Medulla oblongata (tissue), 1 donor: ENCODE results near the gene SEMA4D.

Experiments
- DNase-seq: peaks from one replicate; pipeline ENCODE4 v3.0.0-alpha.2; 2015; ENCODE audit errors: extremely low spot score

Gene SEMA4D

DNA sequence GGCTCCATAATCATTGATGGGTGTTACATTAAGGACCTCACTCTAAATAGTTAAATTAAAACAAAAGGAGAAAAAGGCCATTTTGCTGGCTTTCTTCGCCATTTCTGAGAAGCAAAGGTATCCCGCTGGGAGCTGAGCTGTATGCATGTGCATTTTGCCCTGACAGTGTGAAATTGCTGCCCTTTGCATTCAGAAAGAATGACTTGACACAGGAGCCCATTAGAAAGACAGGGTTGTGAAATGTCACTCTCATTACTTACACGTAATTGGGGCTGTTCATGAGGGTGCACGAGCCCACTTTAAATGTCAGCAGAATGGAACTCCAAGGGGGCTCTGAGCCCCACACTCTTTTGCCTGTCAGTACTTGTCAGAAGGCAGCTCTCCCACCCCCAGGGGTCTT is 85.0 kb downstream of the SEMA4D start:
- DNase-seq, result no peak

DNA sequence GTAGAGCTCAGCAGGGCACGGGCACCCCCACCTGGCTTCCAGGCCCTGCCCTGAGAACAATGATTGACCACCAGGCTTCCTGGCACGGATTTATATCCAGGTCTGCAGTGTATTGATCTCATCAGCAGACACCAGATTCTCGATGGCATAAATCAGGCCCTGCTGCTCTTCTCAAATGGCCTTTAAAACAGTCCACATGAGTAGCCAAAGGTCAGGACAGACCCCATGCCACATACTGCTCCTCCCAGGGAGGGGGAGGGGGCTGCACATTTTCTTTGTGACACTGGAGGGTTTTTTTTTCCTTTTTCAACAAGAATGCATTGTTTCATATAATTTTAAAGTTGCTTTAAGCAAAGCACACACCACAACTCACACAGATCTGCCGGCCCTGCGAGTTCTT is 85.4 kb downstream of the SEMA4D start:
- DNase-seq, result no peak

DNA sequence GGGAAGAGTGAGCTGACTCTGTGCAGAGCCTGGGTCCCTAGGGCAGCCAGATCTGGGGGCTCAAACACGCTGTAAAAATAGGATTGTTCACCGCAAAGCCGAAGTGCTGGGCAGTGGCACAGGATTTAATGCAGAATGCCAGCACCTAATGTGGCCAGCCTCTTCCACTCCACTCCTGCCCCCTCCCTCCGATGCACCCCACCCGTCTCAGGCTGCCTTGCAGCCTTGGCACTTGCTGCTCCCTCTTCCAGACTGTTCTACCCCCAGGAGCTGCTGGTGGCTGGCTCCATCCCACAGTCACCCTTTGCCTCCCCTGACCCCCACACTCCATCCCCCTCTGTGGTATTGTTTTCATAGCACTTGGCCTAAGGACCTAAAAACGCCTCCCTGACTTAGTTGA is 86.2 kb downstream of the SEMA4D start:
- DNase-seq, result peak; percentile 31

DNA sequence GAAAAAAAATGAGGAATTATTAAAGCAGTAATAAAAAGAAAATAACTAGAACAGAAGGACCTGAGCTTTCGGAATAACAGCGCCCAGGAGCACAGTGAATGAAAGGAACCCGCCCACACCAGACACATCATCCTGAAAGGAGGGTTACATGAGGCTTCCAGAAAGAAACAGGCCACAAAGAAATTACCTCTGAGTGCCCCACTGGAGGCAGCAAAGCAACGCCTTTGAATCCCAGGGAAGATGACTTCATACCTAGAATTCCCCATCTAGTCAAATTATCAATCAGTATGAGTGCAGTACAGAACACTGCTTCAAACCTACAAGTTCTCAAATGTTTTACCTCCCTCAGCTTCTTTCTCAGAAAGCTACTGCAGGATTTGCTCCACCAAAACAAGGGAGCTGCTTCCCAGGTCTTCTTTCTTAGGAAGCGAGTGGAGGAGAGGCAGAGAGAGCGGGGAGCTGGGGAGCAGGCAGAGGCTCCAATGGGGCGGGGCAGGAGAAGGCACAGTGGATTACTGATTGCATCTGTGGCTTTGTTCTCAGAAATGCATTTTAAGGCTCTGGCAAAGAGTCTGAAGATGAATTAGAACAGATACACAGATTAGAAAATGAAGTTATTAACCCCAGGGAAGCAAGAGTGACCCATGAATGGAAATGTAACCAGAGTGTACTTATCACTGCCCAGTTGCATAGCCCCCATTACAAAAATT is 87.1 kb downstream of the SEMA4D start:
- DNase-seq, result peak; percentile 33

DNA sequence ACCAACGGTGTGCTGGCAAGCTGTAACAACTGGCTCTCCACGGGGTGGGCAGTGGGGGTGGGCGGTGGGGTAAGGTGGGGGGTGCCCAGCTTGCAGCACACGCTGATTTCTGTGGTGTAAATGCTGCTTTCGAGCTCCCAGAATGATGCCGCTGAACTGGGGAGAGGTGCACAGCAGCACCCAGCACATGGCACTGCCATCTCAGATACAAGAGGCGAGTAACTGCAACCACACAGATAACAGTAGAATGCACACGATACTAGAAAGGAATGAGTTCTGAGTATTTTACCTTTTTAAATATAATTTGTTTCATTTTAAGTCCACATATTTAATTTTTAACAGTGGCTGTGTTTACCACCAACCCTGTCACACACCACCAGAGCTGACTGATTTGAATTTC is 87.9 kb downstream of the SEMA4D start:
- no peak for DNase-seq

DNA sequence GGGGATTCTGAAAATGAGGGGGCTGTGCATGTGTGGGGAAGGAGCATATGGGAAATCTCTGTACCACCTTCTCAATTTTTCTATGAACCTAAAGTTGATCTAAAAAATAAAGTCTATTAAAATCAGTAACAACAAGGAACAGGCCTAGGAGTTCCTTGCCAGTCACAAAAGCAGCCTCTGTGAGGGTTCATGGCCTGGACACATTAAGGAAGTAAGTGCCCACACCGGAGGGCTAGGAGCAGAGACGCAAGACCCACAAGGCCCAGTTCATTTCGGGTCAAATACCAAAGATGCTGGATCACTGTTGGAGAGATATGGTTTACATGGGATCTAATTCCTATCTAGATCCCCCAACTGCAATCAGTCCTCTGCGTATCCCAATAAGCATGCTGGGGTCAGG is 88.4 kb downstream of the SEMA4D start:
- no peak for DNase-seq

DNA sequence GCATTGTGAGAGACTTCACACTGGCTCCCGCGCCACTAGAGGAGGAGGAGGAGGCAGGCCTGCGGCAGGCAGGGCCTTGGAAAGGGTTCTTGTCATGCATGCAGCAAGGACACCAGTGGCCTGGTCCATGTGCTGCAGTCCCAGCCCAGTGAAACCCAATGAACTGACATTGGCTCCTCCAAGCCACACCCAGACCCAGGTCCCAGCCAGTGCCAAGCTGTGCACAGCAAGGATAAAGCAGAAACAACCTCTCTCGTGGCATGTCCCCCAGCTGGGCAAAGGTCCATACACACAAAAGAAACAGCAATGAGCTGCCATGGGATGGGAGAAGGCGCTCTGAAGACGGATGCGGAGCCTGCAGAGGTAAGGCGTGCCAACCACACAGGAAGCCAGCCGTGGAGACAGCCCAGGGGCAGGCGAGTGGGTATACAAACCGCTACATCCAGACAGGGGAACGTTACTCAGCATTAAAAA is 89.2 kb downstream of the SEMA4D start:
- peak; percentile 62 for DNase-seq

DNA sequence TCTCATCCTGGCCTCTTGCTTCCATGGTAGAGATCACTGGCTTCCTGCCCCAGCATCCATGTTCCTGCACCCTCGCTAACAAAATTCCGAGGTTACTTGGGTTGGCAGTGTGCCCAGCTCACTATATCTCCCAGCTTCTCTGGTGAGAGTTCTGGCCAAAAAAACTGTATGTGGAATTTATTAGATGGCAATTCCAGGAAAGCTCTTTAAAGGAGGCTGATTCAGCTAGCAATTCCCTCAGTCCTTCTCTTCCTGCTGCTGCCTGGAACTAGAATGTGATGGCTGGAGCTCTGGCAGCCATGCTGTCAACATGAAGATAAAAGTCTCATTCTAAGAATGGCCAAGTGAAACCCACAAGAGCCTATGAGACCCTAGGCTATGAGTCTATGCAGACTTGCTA is 90.8 kb downstream of the SEMA4D start:
- DNase-seq, result no peak

DNA sequence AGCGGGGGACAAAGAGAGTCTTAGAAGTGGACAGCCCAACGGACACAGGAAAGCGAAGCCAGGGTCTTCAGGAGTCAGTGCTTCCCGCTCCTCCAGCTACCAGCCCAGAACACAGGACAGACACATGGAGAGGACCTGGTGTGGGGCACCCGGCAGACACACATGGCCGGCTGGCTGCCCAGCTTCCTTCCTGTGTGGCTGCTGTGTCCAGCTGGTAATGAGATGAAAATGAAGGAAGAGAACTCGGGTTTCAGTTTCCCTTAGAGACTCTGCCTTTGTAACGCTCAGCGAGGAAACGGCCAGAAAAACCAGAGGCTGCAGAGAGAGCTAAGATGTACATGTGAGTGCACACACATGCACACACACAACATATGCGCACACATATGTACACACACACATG is 92.1 kb downstream of the SEMA4D start:
- DNase-seq, result peak; percentile 80

DNA sequence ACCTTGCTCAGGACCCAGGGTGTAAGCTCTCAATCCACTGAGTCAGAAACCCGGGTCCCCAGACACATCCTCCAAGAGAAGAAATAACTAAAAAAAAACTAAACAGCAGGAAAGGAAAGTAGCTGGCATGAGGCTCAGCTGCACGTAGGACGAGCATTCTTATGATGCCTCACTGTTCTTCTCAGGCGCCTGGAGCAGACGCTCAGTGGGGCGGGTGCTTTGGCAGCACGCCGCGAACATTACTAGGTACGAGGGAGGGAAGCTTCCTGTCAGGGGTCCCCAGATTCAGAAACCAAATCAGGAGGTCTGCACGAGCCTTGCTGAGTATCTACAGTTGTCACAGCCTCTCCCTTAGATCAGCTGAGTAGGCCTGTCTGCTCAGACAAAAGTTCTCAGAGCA is 93.8 kb downstream of the SEMA4D start:
- DNase-seq, result no peak

DNA sequence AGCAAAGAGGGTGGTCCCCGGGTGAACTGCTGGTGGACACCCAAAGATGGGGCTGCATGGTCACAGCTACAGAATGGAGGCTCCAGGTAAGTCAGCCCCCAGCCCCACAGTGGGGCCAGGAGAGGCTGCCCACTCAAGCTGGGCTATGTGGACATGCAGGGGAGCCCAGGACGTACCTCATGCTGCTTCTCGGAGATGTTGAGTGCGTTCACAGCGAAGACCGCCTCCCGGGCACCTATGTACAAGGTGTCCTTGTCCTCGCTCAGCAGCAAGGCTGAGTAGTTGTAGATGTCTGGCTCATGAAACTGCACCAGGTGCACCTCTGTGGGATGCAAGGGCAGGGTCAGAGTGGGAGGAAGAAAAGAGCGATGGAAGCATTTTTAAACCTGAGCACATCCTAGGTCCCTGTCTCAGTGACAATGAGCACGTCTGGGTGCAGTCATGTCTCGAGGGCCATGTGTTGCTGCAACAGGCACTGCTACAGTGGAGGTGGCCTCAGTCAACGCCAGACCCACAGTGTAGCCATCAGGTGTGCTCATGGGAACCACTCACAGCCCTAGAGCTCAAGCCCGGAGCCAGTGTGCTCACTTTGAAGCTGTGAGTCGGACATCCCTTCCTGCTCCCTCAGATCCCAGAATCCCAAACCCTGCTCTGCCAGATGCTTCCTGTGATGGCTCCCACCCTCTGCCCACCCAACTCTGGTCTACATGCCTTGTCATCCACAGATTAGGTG is 95.1 kb downstream of the SEMA4D start:
- no peak for DNase-seq

DNA sequence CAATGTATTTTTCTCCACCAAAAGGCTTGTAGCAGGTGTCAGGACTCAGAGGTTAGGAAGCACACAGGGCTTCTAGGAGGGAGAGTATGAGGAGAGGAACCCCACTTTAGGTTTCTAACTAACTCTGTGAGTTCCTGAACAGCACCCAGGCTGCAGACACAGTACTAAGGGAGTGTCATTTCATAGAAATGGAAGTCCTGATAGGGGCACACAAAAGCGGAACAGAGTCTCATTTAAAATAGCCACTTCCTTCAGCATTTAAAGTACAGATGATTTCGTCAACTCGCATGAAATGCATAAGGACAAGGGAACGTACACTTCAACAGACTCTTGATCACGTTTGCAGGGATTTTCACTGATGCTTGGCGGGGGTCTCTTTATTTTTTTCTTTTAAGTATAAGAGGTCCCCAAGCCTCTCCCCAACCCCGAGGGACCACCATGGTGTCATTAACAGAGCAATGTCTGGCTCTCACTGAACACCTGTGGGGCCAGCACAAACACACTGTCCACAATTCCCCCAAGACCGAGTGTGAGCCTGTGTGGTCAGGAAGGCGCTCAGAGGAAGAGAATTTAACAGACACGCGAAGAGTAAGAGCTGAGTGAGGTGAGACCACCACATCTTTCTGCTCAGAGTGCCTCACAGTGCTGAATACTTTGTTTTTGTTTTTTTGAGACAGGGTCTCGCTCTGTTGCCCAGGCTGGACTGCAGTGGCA is 97.4 kb downstream of the SEMA4D start:
- DNase-seq, result peak; percentile 80

DNA sequence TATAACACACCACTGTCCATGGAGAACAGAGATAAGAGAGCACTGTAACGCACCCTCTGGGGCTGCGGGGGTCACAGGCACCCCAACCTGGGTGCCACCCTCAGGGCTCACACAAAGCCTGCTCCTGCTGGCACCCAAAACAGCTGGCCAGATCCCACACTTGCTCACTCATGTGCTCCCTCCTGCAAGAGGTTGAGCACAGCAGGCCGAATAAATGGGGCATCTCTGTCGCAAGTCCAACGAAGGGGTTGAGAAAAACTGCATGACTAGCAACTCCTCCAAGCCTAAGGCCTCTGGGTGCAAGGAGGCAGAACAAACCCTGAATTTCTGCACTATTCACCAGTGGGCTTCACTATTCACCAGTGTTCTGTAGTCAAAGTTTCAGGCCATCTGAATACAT is 99.3 kb downstream of the SEMA4D start:
- no peak for DNase-seq

DNA sequence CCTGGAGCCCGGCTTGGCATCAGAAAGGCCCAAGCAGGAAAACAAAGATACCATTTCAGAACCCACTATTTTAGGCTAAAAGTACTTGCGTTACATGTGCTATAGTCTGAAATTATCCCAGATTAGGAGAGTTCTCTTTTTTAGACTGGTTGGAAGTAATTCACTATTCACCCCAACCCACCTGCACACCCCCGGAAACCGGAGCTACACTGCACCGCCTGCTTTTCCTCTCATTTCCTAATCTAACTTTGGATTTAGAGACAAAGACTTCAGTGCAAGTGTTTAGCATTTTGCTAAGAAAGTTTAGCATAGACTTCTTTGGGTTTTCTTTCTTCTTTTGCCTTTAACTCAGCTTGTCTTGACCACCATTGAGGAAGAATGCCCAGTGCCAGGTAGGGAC is 100.4 kb downstream of the SEMA4D start:
- DNase-seq, result no peak

DNA sequence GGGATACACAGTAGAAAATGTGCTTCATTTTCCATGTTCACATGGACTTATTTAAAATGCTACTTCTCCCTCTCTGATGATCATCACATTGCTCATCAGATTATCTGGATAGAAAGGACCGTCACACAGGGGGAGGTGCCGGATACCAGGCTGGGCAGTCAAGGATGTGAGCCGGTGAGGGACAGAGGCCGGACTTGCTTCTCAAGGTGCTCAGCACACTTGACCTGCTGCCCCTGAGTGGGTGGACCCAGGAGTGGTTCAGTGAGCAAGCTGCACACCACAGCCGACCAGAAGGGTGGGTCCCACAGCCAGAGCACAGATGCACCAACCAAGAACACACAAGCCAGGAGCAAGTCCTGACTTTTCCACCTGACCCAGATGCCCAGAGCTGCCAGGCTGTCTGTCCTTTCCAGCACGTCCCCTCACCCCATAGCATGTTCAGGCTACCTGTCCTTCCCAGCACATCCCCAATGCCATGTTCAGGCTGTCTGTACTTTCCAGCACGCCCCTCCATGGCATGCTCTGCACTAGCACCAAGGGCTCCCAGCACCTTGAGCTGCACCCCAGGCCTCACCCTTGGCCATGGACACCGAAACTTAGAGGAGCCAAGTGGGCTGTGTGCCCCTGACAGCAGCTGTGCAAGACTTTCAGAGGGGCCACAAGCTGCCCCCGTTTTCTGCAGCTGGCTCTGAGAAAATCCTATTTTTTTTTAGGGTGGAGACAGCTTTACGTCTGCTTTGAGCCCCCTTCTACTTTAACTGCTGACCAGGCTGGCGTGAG is 101.8 kb downstream of the SEMA4D start:
- DNase-seq, result no peak

DNA sequence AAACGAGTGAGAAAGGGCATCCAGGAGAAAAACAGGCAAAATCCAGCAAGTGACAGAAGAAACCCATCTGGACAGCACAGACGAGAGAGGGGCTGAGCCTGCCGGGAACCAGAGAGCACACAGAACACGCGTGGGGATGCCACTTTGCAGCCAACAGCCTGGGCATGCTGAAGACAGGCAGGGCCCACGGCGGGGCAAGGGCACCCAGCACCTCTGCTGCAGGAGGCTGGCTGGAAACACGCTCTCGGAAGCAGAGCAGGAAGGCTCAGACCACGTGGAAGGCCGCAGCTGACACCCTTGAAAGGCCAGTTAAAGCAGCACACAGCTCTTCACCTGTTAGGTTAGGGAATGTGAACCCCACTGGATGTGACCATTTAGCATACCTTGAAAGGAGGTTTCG is 103.5 kb downstream of the SEMA4D start:
- DNase-seq, result no peak

DNA sequence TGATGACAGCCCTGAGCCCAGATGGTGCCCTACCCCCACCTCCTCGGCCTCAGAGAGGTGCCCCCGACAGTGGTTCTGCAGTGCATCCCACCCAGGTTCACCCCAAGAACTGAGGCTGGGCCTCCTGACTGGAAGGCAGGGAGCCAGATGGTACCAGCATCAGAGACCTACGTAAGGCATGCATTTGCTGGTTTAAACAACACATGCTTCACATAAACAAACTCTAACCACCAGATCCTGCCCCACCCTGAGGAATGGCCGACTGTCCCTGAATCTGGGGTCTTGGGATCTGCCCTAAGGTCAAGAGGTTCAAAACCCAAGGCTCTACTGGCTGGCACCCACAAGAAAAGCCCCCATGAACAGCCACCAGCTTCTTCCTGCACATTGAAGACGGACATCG is 106.3 kb downstream of the SEMA4D start:
- DNase-seq, result no peak

DNA sequence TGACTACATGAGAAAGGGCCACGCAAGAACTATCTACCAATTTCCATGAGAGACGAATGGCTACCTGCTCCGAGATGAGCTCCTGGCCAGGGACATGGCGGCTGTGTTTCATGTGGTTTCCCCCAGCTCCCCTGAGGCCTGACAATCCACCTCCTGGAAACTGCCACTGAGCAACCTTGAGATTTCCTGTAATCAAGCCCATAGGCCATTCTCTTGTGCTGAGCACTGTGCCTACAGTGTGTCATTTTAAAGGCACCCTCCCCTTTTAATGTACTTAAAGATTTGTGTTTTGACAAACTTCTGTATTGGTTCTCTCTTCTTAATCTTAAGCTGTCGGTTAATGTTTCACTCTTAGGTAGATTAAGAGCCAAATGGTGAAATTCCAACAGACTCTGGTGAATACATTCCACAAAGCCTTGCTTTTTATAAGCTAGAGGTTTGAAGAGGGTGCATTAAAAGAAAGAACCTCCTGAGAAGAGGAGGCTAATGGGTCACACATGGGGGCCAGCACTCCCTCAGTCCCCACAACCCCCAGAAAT is 107.3 kb downstream of the SEMA4D start:
- no peak for DNase-seq

DNA sequence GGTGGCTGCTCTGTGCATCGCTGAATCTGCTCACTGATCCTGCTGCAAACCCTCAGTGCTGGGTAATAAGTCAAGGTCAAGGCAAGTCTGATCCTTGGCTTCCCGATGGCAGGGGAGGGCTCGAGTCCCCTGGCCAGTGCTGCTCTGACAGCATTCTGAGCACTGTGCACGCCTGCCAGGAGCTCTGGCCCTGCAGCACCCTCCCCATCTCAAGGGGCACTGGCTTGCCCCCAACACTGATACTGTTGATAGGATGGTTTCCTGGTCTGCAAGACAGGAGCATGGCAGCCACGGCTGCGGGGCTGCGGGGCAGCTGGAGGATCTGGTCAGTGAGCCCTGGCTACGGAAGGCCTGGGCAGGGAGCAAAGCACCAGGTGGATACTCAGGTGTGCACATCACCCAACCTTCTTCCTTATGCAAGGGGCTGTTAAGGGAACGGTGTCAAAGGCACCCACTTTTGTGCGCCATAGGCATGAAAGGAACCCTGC is 107.8 kb downstream of the SEMA4D start:
- DNase-seq, result no peak

DNA sequence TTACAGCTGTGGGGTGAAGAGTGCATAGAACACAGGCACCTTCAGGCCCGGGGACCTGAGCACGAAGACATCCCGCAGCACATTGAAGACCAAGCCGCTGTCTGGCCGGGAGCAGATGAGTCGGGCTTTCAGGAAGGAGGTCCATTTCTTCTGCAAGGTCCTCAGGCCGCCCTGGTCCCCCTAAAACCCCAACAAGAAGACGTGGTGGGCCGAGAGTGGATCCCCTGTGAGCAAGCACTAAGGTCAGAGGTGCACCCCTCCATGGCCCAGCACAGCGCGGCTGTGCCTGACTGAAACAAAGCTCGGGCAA is 109.1 kb downstream of the SEMA4D start:
- DNase-seq, result no peak

DNA sequence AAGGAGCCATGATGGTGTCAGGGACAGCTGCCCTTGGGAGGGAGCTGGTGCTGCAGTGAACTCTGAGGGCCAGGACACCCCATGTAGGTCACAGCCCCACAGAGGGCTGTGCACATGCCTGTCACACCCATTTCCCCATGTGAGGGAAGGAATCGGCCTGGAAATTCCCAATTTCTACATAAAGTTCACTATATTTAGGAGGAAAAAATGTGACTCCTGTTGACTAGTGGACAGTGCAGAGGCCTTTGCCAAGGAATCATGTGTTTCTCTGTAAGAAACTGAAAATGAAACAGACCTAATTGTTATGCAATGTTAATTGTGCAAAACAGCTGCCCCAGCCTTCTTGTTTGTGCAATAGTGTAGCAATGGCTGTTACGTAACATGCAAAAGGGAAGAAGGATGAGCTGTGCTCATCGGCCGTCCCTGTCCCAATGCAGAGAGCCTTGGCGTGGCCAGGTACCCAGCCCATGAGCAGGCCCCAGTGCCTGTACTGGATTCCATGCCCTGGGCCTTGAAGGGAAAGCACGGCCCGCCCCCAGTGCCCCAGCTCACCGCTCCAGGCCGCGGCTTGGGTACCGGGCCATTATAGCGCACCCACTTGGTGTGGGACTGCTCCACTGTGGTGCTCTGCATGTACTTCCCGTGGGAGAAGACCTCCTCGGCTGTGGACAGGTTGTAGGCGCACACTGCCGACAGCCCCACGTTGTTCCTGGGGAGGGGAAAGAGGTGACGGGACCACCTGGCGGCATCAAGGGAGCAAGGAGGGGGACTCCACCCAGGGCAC is 109.6 kb downstream of the SEMA4D start:
- peak; percentile 89 for DNase-seq
